Measurements from ENCODE around the gene CLIP1.

- TF ChIP-seq POLR2A (IDR thresholded peaks at IDR 0.05; ENCODE audit: low read depth, low read length) = no peak
- TF ChIP-seq CTCF (conservative IDR thresholded peaks at IDR 0.05; ENCODE audit: low read depth, low read length) = no peak
- no peak for TF ChIP-seq USF2 (IDR thresholded peaks at IDR 0.05; ENCODE audit: low read depth, low read length)
- TF ChIP-seq CHD1 (IDR thresholded peaks at IDR 0.05; ENCODE audit: low read depth, low read length) = no peak
- no peak for TF ChIP-seq RAD21 (IDR thresholded peaks at IDR 0.05; ENCODE audit: low read length)
- TF ChIP-seq NFE2L2 (IDR thresholded peaks at IDR 0.05; ENCODE audit: low read depth, low read length) = no peak
- no peak for TF ChIP-seq SMC3 (IDR thresholded peaks at IDR 0.05; ENCODE audit: low read depth, low read length)
- TF ChIP-seq CEBPB (IDR thresholded peaks at IDR 0.05; ENCODE audit: low read depth, low read length) = no peak
- TF ChIP-seq MXI1 (IDR thresholded peaks at IDR 0.05; ENCODE audit: borderline replicate concordance, low read depth, low read length) = no peak
- no peak for TF ChIP-seq MAZ (IDR thresholded peaks at IDR 0.05; ENCODE audit: borderline replicate concordance, low read depth, low read length)
- TF ChIP-seq MAFK (IDR thresholded peaks at IDR 0.05; ENCODE audit: low read depth, low read length) = no peak
- TF ChIP-seq RCOR1 (IDR thresholded peaks at IDR 0.05; ENCODE audit: insufficient replicate concordance, low read length) = no peak
- no peak for TF ChIP-seq FOS (IDR thresholded peaks at IDR 0.05; ENCODE audit: low read depth, low read length)
- TF ChIP-seq BHLHE40 (IDR thresholded peaks at IDR 0.05; ENCODE audit: low read depth, low read length) = no peak
Observed at GRCh38 chr12:122228092-122228491, 194.4 kb downstream of the CLIP1 start.

Measured in IMR-90 (cell line).